NCI-H1417 treated with DMSO at 0.1 percent for 48 hours (cell line): ENCODE measurements around the gene FAM76A.
A peak's percentile ranks its signal among the peaks of the same experiment; 100 is the strongest.
"Not testable (repeated sequence)": the region's sequence is repeated elsewhere in the genome, so short reads cannot be mapped to it uniquely, and the experiment has no call there.

ENCODE experiments used
- DNase-seq: peaks from one replicate; lab custom pipeline; 2025; lab: John Stamatoyannopoulos, UW

Gene FAM76A

GRCh38 chr1:27725374-27726172 lies at the start of gene FAM76A:
Gene FAM76A (plus strand): TSS chr1:27725961. CDS start chr1:27726081, 120 bp downstream.
- DNase-seq = peak; percentile 93

GRCh38 chr1:27676410-27676809 lies 49.4 kb upstream of the FAM76A start:
- no peak for DNase-seq

- DNase-seq = no peak
These were observed 47.0 kb upstream of the FAM76A start for GRCh38 chr1:27678747-27679146.

GRCh38 chr1:27680225-27680791 lies 45.5 kb upstream of the FAM76A start:
- not testable (repeated sequence) for DNase-seq

- DNase-seq = not testable (repeated sequence)
These were observed 44.2 kb upstream of the FAM76A start for GRCh38 chr1:27681580-27681979.

- no peak for DNase-seq
These were observed 43.3 kb upstream of the FAM76A start for GRCh38 chr1:27682351-27682944.

- DNase-seq = no peak
These were observed 41.6 kb upstream of the FAM76A start for GRCh38 chr1:27684176-27684575.

- peak; percentile 20 for DNase-seq
These were observed 39.4 kb upstream of the FAM76A start for GRCh38 chr1:27686223-27686990.

- DNase-seq = no peak
These were observed 37.9 kb upstream of the FAM76A start for GRCh38 chr1:27687906-27688305.

- DNase-seq = no peak
These were observed 36.2 kb upstream of the FAM76A start for GRCh38 chr1:27689423-27690173.

- DNase-seq = no peak
These were observed 35.6 kb upstream of the FAM76A start for GRCh38 chr1:27690183-27690582.

- DNase-seq = not testable (repeated sequence)
These were observed 28.9 kb upstream of the FAM76A start for GRCh38 chr1:27696835-27697234.

GRCh38 chr1:27704958-27705357 lies 20.8 kb upstream of the FAM76A start:
- no peak for DNase-seq

GRCh38 chr1:27705545-27705944 lies 20.2 kb upstream of the FAM76A start:
- no peak for DNase-seq

GRCh38 chr1:27710574-27710973 lies 15.2 kb upstream of the FAM76A start:
- DNase-seq = no peak

- DNase-seq = no peak
These were observed 12.5 kb upstream of the FAM76A start for GRCh38 chr1:27713139-27713725.

GRCh38 chr1:27713869-27714513 lies 11.8 kb upstream of the FAM76A start:
- DNase-seq = no peak

GRCh38 chr1:27716262-27716895 lies 9.4 kb upstream of the FAM76A start:
- no peak for DNase-seq

- DNase-seq = no peak
These were observed 6.2 kb upstream of the FAM76A start for GRCh38 chr1:27719286-27720251.
